HepG2 (cell line): ENCODE data around the gene ANKRD27. TPM values are rescaled to one million over a fixed set of nuclear protein-coding genes. Genes with fewer than 3 reads are reported as not detected.

Source experiments
- ATAC-seq: fragments of 200-7000 bp; cut with Tn5 transposase; 3 replicates; pipeline ENCODE4 v1.9.1; 2020; ENCODE audit warnings: mild to moderate bottlenecking, moderate library complexity
- BruUV-seq: library from RNA; stranded (reverse); fragments of 400-500 nt; replicated peaks from 2 replicates; lab custom pipeline; 2021; lab: Mats Ljungman, UMichigan
- CTCF ChIA-PET: fragments of 300-600 bp; formaldehyde crosslinking; extraction: SDS; loops from one replicate; lab custom pipeline; 2021; ENCODE audit warnings: low total read pairs, inconsistent platforms, low intra/inter-chr PET ratio; lab: Yijun Ruan, JAX
- POLR2A ChIA-PET: fragments of 350-600 bp; sonication (Branson Sonifier 250); formaldehyde crosslinking; loops from one replicate; lab custom pipeline; 2020; ENCODE audit warnings: antibody characterized with exemption, inconsistent platforms; lab: Yijun Ruan, JAX
- DNase-seq: peaks from one replicate; pipeline ENCODE4 v3.0.0-alpha.2; 2015; ENCODE audit warnings: low spot score
- FAIRE-seq: peaks from 3 replicates; lab custom pipeline; 2011; peaks lifted over from hg19 to GRCh38; lab: Jason Lieb, UNC
- H2AFZ ChIP-seq: one replicate; pipeline ENCODE4 v1.6.1; 2011; ENCODE audit warnings: low read length, inconsistent platforms
- H3K27ac ChIP-seq: fragments of 300-600 bp; 3 replicates; pipeline ENCODE4 v1.8.0; 2011; ENCODE audit warnings: mixed run types, mild to moderate bottlenecking, mixed read lengths, low read length, inconsistent platforms; ENCODE audit not compliant: insufficient read depth; ENCODE audit errors: extremely low read length
- H3K27me3 ChIP-seq, 2 experiments: fragments of 200-600 bp in 1 of 2; 2 replicates in 1 of 2; 3 replicates in 1 of 2; pipeline versions ENCODE4 v1.6.0 to v1.8.0; 2011; ENCODE audit warnings: low read length in 2 of 2, mild to moderate bottlenecking in 2 of 2, moderate library complexity in 2 of 2, inconsistent platforms in 1 of 2; ENCODE audit not compliant: insufficient read depth in 2 of 2, control insufficient read depth in 1 of 2
- H3K36me3 ChIP-seq, 2 experiments: fragments of 200-600 bp in 1 of 2; replicated peaks in 1 of 2; 2 replicates in 1 of 2; 3 replicates in 1 of 2; pipeline versions ENCODE4 v1.5.1 to v1.8.0; 2011; ENCODE audit warnings: low read length in 2 of 2, inconsistent platforms in 1 of 2; ENCODE audit not compliant: insufficient read depth in 2 of 2, control insufficient read depth in 1 of 2
- H3K4me1 ChIP-seq: 2 replicates; pipeline ENCODE4 v1.5.1; 2012; ENCODE audit warnings: low read length, inconsistent platforms; ENCODE audit not compliant: insufficient read depth
- H3K4me2 ChIP-seq: 2 replicates; pipeline ENCODE4 v1.6.0; 2011; ENCODE audit warnings: low read depth, low read length, inconsistent platforms
- H3K4me3 ChIP-seq, 3 experiments: fragments of 200-600 bp in 1 of 3; sonication (generic), shearing (Covaris generic) in 1 of 3; replicated peaks in 1 of 3; 2 replicates each; pipeline ENCODE4 v1.5.1; 2011 to 2016; ENCODE audit warnings: low read length in 3 of 3, inconsistent platforms in 2 of 3, low read depth in 2 of 3, mild to moderate bottlenecking in 2 of 3, control low read depth in 1 of 3, mixed read lengths in 1 of 3; ENCODE audit not compliant: insufficient read depth in 1 of 3
- H3K79me2 ChIP-seq: one replicate; pipeline ENCODE4 v1.6.1; 2011; ENCODE audit warnings: low read length, inconsistent platforms; ENCODE audit not compliant: insufficient read depth
- H3K9ac ChIP-seq: 2 replicates; pipeline ENCODE4 v1.6.0; 2011; ENCODE audit warnings: mild to moderate bottlenecking, low read depth, low read length, inconsistent platforms; ENCODE audit not compliant: insufficient read depth
- H3K9me3 ChIP-seq: 2 replicates; pipeline ENCODE4 v1.5.1; 2012; ENCODE audit warnings: mild to moderate bottlenecking, low read length
- H4K20me1 ChIP-seq: 2 replicates; pipeline ENCODE4 v1.6.0; 2011; ENCODE audit warnings: inconsistent platforms, mild to moderate bottlenecking, low read length, moderate library complexity; ENCODE audit not compliant: insufficient read depth
- CBX2 ChIP-seq, 2 experiments: fragments of 200-600 bp in 1 of 2; sonication (generic); formaldehyde crosslinking in 1 of 2; IDR thresholded peaks; 2 replicates each; pipeline versions ENCODE4 v1.7.0 to v1.8.1; 2018 to 2022; ENCODE audit warnings: low read depth in 2 of 2, low read length in 1 of 2, mild to moderate bottlenecking in 1 of 2, missing genetic modification reagents in 1 of 2
- KDM2A ChIP-seq: sonication (generic); formaldehyde crosslinking; IDR thresholded peaks from 2 replicates; pipeline ENCODE4 v1.4.0; 2020; ENCODE audit warnings: low read depth, missing genetic modification reagents, borderline replicate concordance
- MXI1 ChIP-seq: IDR thresholded peaks from 3 replicates; pipeline ENCODE4 v1.6.1; 2012; ENCODE audit warnings: low read depth, low read length, inconsistent platforms, borderline replicate concordance
- NBN ChIP-seq: fragments of 450-650 bp; conservative IDR thresholded peaks from 2 replicates; pipeline ENCODE4 v1.6.1; 2017
- NFKBIZ ChIP-seq: IDR thresholded peaks from 2 replicates; pipeline ENCODE4 v1.6.1; 2018; ENCODE audit warnings: missing genetic modification reagents, missing compliant biosample characterization
- SUZ12 ChIP-seq: fragments of 150-350 bp; IDR thresholded peaks from 2 replicates; pipeline ENCODE4 v1.6.1; 2014; ENCODE audit warnings: low read depth, low read length
- TOE1 ChIP-seq: sonication (generic); formaldehyde crosslinking; IDR thresholded peaks from 2 replicates; pipeline ENCODE4 v1.4.0; 2020; ENCODE audit warnings: mild to moderate bottlenecking, missing genetic modification reagents
- ZNF160 ChIP-seq: sonication (generic); formaldehyde crosslinking; IDR thresholded peaks from 2 replicates; pipeline ENCODE4 v1.8.0; 2022; ENCODE audit warnings: mild to moderate bottlenecking, inconsistent platforms, missing genetic modification reagents
- ZNF205 ChIP-seq: IDR thresholded peaks from 2 replicates; pipeline ENCODE4 v1.6.1; 2018; ENCODE audit warnings: missing biosample characterization, missing genetic modification reagents
- WGBS: methylation state at CpG from one replicate; pipeline ENCODE4 v1.1.6; 2017; ENCODE audit warnings: low lambda C conversion rate; 5-methylcytosine and 5-hydroxymethylcytosine counted together
- in situ Hi-C: cut with HindIII; loops from 2 replicates; pipeline ENCODE4 v1.10.0; 2017; ENCODE audit warnings: low pct_unique_long_range_greater_than_20kb; ENCODE audit not compliant: extremely low pct_ligation_motif_present
- intact Hi-C: fragments of 100-400 bp; cut with micrococcal nuclease; formaldehyde crosslinking; loops from one replicate; pipeline ENCODE4 v1.10.0; 2022; ENCODE audit not compliant: unreplicated experiment
- polyA plus RNA-seq, 8 experiments: library from polyadenylated mRNA; depleted of rRNA in 3 of 8; stranded (reverse) in 7 of 8; unstranded in 1 of 8; fragments of >200 nt; fragmentation: Illumina TruSeq in 4 of 8; extraction: Trizol in 4 of 8; gene quantifications; 2 replicates each; pipeline versions ENCODE4 v1.2.1 to v1.2.3, GENCODE V29; 2011 to 2016; ENCODE audit warnings: low read depth in 4 of 8, missing spikeins in 1 of 8, mixed read lengths in 1 of 8; ENCODE audit not compliant: insufficient read depth in 1 of 8
- total RNA-seq, 5 experiments: library from RNA; depleted of rRNA; stranded (reverse); fragments of >200 nt; fragmentation: Illumina TruSeq; extraction: Trizol; gene quantifications; 2 replicates each; pipeline ENCODE4 v1.2.3, GENCODE V29; 2016; ENCODE audit warnings: low read depth in 1 of 5
- TF ChIP-seq, protein P1 (sequence below): sonication (generic); formaldehyde crosslinking; IDR thresholded peaks from 2 replicates; pipeline ENCODE4 v1.4.0; 2020; ENCODE audit warnings: missing genetic modification reagents
- TF ChIP-seq, protein P2 (sequence below): sonication (generic); formaldehyde crosslinking; IDR thresholded peaks from 2 replicates; pipeline ENCODE4 v1.4.0; 2020; ENCODE audit warnings: missing genetic modification reagents, borderline replicate concordance

Gene ANKRD27
- total and polyA plus RNA-seq, 2 of the 13 experiments (the other 11 are each of a cell fraction or from before 2014, with no cell fraction given): 22.2 to 23.7 TPM

DNA sequence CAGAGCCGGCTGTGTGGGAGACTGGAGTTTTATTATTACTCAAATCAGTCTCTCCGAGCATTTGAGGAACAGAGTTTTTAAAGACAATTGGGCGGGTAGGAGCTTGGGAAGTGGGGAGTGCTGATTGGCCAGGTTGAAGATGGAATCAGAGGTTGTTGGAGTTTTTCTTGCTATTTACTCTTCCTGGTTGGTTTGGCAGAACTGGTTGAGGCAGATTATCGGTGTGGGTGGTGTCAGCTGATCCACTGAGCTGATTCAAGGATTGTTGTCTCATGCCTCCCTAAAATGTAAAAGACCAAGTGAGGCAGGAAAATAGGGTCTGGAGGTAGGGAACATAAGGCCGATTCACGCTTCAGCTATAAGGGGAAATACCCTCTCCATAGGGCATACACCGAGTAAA is 43.3 kb upstream of the ANKRD27 start:
- ATAC-seq: no peak
- Histone ChIP-seq H4K20me1 (no peaks in the 10 kb centered on the region), H3K4me1 (no peaks in the 10 kb centered on the region), H2AFZ (no peak overlapping the region), H3K4me3 (no peak overlapping the region), H3K9ac (no peak overlapping the region), H3K4me2 (no peak overlapping the region), H3K9me3 (no peaks in the 10 kb centered on the region), H3K27me3 (peaks cover 0 to 4% of the 10 kb centered on the region in 2 experiments; a peak in 2 of 5 replicates), H3K36me3 (0 out of 5 replicates have a peak, but pooled peaks cover 0 to 3% of the 10 kb centered on the region in 2 experiments), H3K27ac (no peak overlapping the region), H3K79me2 (no peaks in the 10 kb centered on the region)
- ChIA-PET POLR2A (no interaction called here), CTCF (no interaction called here)
- no peak for DNase-seq
- 81% methylated on average over 7 of the region's 7 CpGs for WGBS
- in situ Hi-C loops (no loop called here), intact Hi-C loops (no loop called here)
- no TSS peak for BruUV-seq
- FAIRE-seq: no peak
- TF ChIP-seq TOE1 (CRISPR knock-in tag): no peak
- no peak for TF ChIP-seq CBX2 (IDR thresholded peaks at IDR 0.05; ENCODE audit: low read depth, low read length)
- TF ChIP-seq CBX2 (CRISPR knock-in tag; IDR thresholded peaks at IDR 0.05; ENCODE audit: low read depth): no peak
- TF ChIP-seq NBN: no peak
- TF ChIP-seq ZNF160: no peak
- no peak for TF ChIP-seq KDM2A
- TF ChIP-seq SUZ12: no peak
- TF ChIP-seq, protein P1, sequence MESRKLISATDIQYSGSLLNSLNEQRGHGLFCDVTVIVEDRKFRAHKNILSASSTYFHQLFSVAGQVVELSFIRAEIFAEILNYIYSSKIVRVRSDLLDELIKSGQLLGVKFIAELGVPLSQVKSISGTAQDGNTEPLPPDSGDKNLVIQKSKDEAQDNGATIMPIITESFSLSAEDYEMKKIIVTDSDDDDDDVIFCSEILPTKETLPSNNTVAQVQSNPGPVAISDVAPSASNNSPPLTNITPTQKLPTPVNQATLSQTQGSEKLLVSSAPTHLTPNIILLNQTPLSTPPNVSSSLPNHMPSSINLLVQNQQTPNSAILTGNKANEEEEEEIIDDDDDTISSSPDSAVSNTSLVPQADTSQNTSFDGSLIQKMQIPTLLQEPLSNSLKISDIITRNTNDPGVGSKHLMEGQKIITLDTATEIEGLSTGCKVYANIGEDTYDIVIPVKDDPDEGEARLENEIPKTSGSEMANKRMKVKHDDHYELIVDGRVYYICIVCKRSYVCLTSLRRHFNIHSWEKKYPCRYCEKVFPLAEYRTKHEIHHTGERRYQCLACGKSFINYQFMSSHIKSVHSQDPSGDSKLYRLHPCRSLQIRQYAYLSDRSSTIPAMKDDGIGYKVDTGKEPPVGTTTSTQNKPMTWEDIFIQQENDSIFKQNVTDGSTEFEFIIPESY (CRISPR knock-in tag): no peak
- no peak for TF ChIP-seq NFKBIZ (CRISPR knock-in tag)
- TF ChIP-seq, protein P2, sequence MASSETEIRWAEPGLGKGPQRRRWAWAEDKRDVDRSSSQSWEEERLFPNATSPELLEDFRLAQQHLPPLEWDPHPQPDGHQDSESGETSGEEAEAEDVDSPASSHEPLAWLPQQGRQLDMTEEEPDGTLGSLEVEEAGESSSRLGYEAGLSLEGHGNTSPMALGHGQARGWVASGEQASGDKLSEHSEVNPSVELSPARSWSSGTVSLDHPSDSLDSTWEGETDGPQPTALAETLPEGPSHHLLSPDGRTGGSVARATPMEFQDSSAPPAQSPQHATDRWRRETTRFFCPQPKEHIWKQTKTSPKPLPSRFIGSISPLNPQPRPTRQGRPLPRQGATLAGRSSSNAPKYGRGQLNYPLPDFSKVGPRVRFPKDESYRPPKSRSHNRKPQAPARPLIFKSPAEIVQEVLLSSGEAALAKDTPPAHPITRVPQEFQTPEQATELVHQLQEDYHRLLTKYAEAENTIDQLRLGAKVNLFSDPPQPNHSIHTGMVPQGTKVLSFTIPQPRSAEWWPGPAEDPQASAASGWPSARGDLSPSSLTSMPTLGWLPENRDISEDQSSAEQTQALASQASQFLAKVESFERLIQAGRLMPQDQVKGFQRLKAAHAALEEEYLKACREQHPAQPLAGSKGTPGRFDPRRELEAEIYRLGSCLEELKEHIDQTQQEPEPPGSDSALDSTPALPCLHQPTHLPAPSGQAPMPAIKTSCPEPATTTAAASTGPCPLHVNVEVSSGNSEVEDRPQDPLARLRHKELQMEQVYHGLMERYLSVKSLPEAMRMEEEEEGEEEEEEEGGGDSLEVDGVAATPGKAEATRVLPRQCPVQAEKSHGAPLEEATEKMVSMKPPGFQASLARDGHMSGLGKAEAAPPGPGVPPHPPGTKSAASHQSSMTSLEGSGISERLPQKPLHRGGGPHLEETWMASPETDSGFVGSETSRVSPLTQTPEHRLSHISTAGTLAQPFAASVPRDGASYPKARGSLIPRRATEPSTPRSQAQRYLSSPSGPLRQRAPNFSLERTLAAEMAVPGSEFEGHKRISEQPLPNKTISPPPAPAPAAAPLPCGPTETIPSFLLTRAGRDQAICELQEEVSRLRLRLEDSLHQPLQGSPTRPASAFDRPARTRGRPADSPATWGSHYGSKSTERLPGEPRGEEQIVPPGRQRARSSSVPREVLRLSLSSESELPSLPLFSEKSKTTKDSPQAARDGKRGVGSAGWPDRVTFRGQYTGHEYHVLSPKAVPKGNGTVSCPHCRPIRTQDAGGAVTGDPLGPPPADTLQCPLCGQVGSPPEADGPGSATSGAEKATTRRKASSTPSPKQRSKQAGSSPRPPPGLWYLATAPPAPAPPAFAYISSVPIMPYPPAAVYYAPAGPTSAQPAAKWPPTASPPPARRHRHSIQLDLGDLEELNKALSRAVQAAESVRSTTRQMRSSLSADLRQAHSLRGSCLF (CRISPR knock-in tag): no peak
- no peak for TF ChIP-seq MXI1
- no peak for TF ChIP-seq ZNF205
